AG09319 (cell line): Measurements from ENCODE around the gene ATP5F1C.
"Not testable (repeated sequence)": the region's sequence is repeated elsewhere in the genome, so short reads cannot be mapped to it uniquely, and the experiment has no call there.

Source experiments
- DNase-seq: peaks from one replicate; pipeline ENCODE4 v3.0.0-alpha.2; 2010; ENCODE audit warnings: low read depth; ENCODE audit errors: extremely low read depth
- TF ChIP-seq, protein P1 (sequence below): IDR thresholded peaks from 2 replicates; pipeline ENCODE4 v1.5.1; 2011; ENCODE audit warnings: low read depth, mild to moderate bottlenecking, inconsistent platforms, low read length, moderate library complexity

The ATP5F1C gene

DNA sequence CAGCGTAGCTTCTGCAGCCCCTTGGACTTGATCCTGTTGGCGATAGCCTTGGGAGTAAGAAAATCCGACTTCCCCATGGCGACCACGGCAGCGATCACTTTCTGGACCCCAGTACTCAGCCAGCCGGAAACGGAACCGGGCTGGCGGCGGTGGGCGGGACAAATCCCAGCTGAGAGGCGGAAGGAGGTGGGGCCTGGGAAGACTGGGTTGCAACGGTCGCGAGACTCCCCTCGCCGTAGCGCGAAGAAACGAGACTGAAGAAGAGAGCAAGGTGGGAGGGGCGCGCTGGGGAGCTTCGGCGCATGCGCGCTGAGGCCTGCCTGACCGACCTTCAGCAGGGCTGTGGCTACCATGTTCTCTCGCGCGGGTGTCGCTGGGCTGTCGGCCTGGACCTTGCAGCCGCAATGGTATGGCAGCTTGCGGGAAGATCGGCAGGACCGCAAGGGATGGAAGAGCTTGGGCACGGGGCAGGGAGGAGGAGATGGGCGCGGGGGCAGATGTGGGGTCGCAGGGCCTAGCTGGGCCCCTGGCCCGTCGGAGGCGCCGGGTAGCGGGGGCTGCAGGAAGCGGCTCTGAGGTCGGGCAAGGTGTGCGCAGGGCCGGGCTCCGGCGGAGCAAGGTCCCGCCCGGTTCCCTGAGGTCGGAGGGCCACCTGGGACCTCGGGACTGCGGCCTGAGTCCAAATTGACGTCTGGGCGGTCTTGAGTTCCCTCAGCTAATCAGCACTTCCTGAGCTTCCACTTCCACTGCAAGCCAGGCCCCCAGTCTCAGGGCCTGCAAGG is at the start of gene ATP5F1C, which contains the start of gene KIN:
ATP5F1C (plus strand) TSS at position 321 of the 782 bp plus-strand sequence; CDS start at position 352, 31 bp downstream.
KIN (minus strand) TSS at position 137 of the 782 bp plus-strand sequence; CDS start at position 77, 60 bp downstream.
- TF ChIP-seq, protein P1, sequence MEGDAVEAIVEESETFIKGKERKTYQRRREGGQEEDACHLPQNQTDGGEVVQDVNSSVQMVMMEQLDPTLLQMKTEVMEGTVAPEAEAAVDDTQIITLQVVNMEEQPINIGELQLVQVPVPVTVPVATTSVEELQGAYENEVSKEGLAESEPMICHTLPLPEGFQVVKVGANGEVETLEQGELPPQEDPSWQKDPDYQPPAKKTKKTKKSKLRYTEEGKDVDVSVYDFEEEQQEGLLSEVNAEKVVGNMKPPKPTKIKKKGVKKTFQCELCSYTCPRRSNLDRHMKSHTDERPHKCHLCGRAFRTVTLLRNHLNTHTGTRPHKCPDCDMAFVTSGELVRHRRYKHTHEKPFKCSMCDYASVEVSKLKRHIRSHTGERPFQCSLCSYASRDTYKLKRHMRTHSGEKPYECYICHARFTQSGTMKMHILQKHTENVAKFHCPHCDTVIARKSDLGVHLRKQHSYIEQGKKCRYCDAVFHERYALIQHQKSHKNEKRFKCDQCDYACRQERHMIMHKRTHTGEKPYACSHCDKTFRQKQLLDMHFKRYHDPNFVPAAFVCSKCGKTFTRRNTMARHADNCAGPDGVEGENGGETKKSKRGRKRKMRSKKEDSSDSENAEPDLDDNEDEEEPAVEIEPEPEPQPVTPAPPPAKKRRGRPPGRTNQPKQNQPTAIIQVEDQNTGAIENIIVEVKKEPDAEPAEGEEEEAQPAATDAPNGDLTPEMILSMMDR: no peak
- peak; percentile 92 for DNase-seq

DNA sequence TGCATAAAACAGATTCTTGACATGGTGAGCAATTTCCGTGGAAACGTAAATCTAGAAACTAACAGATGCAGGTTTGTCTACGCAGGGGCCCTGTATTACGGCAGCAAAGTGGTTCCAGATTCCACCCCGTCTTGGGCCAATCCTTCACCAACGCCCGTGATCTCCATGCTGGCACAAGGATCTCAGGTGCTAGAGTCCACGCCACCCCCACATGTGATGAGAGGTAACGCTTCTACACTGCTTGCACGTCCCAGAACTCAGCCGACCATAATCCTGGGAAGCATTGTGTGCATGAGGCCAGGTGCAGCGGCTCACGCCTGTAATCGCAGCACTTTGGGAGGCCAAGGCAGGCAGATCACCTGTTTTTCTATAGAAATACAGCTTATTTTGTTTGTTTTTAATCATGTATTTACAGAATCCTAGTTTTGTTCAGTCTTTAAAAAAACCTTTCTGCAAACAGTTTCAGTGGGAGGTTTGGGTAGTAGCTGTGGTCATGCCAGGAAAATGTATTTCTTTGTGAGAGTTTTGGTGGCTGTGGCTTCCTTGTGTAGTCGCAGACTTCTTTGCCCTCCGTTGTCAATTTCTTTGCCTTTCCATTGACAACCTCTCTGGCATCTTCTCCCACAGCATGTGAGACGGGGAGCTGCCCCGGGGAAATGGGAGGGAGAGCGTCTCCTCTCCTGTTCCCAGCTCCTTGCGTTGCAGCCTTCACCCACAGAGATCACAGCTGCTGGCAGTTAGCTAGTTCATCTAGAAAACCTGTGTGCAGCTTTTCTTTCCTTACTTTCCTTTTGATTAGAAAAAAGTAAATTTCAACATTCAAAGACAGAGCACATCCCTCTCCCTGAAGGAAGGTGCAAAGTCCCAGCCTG is 49.2 kb upstream of the ATP5F1C start:
- no peak for DNase-seq
- TF ChIP-seq, protein P1: no peak

DNA sequence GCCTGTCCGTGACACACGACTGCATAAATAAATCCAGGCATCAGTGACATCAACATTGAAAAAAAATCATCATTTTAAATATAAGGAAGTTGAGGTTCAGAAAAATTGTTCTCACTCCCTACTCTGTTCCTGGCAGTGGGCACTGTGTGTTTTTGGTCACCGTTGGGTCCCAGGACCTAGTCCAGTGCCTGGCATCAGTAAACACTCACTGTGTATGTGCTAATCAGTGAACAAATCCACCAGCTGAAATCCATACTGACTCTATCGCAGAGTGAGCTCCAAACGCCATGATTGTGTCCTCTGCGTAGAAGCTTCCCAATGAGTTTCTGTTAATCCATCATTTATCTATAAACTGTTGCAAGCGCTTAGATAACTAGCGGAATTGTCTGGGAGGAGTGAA is 43.7 kb upstream of the ATP5F1C start:
- no peak for DNase-seq
- TF ChIP-seq, protein P1: no peak

DNA sequence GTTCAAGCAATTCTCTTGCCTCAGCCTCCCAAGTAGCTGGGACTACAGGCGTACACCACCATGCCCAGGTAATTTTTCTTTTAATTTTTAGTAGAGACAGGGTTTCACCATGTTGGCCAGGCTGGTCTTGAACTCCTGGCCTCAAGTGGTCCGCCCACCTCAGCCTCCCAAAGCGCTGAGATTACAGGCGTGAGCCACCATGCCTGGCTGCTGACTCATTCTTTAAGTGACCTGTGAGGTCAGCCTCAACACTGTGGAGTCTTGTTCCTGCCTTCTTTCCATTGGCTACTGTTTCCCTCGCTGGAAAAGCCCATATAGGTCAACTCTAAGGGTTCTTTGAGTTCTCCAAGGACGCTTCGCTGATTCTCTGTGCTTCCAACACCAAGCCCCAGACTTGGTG is 39.3 kb upstream of the ATP5F1C start:
- DNase-seq: not testable (repeated sequence)

DNA sequence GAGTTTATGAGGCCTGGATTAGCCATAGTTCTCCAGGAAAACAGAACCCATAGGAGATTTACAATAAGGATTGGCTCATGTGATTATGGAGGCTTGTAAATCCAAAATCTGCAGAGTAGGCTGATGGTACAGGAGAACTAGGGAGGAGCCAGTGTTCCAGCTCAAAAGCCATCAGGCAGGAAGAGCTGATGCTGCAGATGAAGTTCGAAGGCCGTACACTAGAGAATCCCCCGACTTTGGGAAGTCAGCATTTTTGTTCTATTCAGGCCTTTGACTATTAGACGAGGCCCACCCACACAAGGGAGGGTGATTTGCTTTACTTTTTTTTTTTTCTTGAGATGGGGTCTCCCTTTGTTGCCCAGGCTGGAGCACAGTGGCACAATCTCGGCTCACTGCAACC is 37.8 kb upstream of the ATP5F1C start:
- DNase-seq: no peak
- TF ChIP-seq, protein P1: no peak

DNA sequence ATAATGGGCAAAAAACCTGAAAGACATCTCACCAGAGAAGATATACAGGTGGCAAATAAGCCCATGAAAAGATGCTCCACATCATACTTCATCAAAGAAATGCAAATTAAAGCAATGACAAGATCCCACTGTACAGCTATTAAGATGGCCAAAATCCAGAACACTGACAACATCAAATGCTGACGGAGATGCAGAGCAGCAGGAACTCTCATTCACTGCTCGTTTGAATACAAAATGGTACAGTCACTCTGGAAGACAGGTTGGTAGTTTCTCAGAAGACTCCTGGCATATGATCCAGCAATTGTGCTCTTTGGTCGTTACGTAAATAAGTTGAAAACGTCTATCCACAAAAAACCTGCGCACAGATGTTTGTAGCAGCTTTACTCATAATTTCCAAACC is 35.7 kb upstream of the ATP5F1C start:
- TF ChIP-seq, protein P1: no peak
- DNase-seq: no peak

DNA sequence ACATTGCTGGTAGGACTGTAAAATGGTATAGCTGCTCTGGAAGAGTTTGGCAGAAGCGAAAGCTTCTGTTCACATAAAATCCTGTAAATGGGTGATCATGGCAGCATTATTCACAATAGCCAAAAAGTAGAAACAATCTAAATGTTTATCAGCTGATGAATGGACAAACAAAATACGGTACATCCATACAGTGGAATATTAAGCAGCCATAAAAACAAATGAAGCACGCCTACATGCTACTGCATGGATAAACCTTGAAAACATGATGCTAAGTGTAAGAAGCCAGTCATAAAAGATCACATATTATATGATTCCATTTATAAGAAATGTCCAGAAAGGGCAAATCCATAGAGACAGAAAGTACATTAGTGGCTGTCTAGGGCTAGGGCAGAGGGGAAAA is 32.9 kb upstream of the ATP5F1C start:
- no peak for DNase-seq
- TF ChIP-seq, protein P1: no peak
